NCI-H2107 (cell line): Measurements from ENCODE around the gene IFT52.

Experiments used
- DNase-seq: peaks from one replicate; lab custom pipeline; 2025; lab: John Stamatoyannopoulos, UW

IFT52 gene, protein sequence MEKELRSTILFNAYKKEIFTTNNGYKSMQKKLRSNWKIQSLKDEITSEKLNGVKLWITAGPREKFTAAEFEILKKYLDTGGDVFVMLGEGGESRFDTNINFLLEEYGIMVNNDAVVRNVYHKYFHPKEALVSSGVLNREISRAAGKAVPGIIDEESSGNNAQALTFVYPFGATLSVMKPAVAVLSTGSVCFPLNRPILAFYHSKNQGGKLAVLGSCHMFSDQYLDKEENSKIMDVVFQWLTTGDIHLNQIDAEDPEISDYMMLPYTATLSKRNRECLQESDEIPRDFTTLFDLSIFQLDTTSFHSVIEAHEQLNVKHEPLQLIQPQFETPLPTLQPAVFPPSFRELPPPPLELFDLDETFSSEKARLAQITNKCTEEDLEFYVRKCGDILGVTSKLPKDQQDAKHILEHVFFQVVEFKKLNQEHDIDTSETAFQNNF

DNA sequence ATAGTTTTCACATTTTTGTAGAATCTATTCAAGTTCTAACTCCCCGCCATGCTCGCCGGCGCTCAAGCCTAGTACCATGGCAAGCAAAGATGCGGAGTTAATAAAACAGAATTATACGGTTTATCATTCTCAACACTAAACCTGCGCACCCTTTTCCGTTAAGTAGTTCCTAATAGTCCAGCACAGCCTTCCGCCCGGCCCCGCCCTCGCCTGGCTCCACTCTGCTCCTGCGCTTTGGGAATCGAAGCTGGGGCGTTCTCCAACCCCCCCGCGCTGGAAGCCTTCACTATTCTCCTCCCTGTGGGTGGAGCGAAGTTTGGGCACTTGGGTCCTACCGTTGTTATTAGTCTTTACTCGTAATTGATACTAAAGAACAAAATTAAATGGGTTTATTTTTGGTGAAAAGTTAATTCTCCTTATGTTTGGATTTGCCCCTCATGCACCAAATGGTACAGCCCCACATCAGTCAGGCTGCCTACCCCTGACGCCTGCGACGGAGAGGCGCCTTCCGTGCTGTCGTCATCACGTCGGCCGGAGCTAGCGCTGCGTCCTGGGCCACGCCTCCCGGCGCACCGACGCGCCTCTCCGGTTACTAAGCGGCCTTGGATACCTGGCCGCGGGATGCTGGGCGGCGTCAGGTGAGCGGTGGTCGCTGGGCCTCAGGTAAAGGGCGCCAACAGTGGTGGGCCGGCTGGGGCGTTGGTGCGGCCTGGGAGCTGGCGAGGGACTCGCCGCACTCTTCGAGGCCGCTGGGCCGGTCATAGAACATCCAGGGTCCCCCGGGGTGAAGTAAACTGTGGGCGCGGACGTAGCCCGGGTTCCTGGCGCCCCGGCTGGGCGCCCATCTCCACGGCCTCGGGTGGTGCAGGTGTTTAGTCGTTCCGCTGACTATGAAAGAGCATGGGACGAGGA, at the start of gene IFT52:
Gene IFT52 (plus strand): TSS at position 546 of the 912 bp plus-strand sequence. CDS start 3,762 bp downstream, outside the sequence.
- DNase-seq: peak; percentile 63

DNA sequence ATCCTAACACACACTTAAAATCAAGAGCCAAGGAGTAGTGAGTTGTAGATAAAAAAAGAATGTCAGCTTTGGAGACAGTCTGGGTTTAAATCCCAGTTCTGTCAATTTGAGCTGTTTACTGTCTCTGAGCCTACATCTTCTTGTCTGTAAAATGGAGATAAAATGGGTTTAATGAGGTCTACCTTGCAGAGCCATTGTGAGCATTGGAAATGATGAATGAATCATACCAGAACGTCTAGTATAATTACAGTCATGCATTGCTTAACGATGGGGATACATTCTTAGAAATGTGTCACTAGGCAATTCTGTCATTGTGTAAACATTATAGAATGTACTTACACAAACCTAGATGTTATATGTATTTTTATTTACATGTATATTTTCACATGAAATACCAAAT, 49.5 kb upstream of the IFT52 start:
- DNase-seq: no peak

DNA sequence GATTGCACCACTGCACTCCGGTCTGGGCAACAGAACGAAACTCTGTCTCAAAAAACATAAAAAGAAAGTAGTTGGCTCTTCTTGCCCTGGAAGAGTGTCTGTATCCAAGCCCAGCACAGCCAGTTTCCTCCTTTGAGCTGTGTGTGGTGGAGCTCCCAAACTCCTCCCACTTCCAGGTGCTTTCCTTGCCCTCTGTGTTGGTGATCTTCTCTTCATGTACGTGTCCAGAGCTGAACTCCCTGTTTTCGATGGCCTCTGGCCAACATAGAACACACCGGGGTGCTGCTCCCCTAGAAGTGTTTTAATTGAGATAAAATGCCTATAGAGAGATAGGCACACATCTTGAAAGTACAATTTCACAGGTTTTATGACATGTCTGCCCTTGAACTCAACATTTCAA, 48.6 kb upstream of the IFT52 start:
- no peak for DNase-seq

DNA sequence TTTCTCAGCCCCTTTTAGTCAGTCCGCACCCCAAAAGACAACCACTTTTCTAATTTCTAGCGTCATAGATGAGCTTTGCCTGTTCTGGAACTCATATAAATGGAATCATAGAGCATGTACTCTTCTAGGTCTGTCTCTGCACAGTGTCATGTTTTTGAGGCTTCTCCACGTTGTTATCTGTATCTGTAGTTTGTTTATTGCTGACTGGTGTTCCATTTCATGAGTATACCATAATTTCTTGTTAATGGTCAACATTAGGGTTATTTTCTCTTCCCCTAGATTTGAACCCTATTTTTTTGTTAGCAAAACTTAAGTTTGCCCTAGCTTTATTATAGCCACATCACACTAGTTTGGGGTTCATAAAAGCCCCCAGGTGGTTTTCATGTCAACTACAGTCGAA, 48.1 kb upstream of the IFT52 start:
- no peak for DNase-seq

DNA sequence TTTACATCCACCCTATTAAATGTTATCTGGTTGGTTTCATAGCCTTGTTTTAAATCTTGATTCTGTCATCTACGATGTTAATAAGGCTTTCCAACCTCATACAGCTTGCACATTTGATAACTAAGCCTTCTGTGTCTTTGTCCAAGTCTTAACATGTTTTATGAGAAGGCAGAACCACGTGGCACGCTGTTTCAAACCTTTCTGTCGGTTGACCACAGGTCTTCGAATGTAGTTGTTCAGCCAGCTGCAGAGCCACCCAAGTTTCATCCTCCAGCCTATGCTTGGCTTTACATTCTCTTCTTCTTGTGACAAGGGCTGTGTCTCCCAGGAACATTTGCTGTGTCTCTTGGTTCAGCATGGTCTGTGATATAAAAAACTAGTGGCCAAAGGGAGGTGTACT, 47.6 kb upstream of the IFT52 start:
- no peak for DNase-seq

DNA sequence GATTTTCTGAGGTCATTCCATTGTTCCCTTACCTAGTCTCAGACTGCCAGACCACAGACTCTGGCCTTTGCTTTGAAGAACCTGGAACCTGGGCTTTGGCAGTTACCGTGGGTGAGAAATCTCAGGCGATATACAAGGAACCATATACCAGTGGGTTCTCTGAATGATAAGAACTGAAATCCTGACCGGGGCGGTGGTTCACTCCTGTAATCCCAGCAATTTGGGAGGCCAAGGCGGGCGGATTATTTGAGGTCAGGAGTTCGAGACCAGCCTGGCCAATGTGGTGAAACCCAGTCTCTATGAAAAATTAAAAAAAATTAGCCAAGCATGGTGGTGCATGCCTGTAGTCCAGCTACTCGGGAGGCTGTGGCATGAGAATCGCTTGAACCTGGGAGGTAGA, 46.2 kb upstream of the IFT52 start:
- no peak for DNase-seq

DNA sequence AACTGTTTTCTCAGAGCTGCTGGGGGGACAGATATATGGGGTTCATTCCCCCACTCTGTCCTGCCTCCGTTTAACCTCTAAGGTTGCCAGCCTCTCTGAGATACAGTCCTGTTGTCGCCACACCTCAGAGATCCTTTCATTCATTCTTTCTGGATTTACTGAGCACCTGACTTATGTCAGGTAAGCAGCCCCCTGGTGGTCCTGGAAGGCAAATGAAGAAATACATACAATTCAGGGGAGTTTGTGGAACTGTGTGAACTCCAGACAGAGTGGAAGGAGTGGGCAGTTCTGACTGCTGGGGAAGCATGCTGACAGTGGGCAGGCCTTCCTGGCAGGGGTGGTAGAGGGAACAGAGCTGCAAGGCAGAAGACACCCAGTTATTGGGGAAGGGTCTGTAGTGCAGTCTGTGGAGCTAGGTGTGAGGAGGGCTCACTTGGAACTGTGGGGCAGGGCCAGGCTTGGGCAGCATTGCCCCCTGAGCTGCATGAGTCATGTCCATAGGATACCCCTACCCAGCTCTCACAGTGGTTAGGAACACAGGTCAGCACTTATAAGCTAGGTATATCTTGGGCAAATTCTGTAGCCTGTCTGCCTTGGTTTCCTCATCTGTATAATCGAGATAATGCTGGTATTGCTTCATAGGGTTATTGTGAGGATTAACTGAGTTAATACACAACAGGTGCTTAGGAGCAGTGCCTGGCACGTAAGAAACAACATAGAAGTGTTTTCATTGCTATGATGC, 44.7 kb upstream of the IFT52 start:
- DNase-seq: no peak

DNA sequence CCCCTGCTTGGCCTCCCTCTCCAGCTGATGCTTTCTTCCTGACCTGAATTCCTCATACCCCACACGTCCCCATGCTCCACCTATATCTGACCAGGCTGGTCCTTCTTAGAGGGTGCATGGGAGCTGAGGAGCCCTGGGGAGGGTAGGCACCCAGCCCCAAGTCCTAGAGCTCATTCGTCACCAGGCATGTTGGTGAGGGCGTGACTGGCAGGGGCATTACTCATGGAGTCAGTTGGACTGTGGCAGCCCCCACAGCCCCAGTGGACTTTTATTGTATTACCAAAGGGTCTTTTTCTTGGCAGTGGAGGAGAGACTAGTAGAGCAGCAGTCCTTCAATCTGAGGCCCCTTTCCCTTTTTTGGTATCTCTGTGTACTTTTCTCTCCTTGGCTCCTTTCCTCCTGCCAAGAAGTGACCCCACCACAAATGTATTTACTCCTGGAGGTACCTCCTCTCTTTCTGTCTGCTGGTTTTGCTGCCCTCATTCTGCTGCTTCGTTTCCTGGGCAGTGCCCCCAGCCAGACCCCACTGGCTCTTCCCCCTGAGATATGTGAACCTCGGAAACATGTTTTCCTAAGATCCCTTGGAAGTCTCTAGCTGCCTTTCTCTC, 42.4 kb upstream of the IFT52 start:
- DNase-seq: no peak

DNA sequence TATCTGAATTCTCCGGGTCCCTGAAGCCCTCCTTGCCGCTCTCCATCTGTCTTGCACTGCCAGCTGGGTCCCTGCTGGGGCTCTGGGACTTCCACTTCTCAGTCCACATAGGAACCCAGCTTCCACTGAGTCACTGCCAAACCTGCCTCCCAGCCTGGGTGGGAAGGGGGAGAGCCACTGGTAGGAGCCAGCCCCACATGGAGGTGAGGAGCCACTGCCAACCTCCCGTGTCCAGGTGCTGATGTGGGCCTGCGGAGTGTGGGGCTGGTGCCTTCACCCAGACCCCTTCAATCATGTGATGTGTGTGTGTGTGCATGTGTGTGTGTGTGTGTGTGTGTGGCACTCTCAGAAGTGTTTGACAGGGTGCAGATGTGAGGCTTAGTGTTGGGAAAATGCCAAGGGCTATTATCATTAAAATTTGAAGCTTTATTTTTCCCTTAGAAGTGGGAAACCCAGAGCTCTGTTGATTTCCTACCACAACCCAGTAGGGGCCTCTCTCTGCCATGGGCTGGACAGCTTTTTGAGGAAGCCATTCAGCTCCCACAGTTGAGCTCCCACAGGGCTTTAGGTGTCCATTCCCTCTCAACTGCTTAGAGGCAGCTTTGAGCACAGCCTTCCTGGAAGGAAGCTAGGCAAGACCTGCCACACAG, 41.2 kb upstream of the IFT52 start:
- DNase-seq: no peak

DNA sequence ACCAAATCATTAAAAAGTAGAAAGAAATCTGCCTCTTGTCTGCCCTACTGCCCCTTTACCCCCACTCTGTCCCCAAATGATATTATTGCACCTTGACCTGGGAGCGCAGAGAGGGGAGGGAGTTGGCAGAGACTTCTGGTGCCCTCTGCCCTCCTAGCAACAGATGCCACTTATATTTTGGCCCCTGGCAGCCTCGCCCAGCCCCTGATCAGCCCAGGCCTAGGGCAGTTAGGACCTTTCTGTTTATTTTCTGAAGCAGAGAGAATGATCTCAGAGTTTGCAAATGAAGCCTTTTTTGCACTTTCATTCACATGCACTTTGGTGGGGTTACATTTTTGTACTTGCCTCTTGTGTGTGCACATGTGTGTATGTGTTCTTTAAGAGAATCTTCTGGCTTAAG, 40.3 kb upstream of the IFT52 start:
- no peak for DNase-seq

DNA sequence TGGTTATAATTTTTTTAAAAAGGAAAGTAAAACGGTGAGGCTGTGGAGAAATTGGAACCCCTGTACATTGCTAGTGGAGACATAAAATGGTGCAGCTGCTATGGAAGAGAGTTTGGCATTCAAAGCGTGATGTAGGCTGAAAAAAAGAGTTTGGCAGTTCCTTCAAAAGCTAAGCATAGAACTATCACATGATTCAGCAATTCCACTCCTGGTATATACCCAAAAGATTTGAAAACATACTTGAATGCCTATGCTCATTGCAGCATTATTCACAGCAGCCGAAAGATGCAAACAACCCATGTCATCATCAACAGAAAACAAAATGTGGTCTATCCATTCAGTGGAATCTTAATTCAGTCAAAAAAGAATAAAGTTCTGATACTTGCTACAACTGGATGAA, 36.4 kb upstream of the IFT52 start:
- DNase-seq: no peak

DNA sequence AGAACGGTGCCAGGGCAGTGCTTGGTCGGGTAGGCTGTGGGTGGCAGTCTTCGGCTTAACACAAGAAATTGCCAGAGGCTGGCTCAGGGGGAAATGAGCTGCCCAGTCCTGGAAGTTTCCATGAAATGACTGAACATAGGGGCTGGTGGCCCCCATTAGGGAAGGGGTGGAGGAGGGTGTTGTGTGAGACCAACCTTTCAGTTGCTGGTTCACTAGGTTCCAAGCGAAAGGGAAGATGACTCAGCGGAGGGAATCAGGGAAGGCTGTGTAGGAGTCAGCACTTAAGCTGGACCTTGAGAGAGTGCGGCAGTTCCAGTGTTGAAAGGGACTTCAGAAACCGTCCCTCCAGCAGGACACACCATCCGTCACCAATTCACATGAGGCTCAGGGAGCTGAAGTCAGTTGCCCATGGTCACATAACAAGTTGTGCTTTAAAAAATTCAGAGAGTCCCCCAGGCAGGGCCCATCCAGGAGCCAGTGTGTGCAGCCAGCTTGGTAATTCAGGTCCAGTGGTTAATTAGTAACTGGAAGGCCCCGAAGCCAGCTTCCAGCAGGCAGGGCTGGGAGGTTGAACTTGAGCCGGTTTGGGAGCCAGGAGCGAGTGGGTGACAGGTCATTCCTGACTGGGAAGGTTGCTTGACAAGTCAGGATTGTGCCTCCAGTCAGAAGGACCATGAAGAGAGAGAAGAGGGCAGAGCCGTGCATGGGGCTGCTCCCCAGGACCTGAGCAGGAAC, 32.2 kb upstream of the IFT52 start, which contains the start of gene SGK2:
Gene SGK2 (plus strand): TSS at position 616 of the 735 bp plus-strand sequence. CDS start 7,469 bp downstream, outside the sequence.
- DNase-seq: no peak

DNA sequence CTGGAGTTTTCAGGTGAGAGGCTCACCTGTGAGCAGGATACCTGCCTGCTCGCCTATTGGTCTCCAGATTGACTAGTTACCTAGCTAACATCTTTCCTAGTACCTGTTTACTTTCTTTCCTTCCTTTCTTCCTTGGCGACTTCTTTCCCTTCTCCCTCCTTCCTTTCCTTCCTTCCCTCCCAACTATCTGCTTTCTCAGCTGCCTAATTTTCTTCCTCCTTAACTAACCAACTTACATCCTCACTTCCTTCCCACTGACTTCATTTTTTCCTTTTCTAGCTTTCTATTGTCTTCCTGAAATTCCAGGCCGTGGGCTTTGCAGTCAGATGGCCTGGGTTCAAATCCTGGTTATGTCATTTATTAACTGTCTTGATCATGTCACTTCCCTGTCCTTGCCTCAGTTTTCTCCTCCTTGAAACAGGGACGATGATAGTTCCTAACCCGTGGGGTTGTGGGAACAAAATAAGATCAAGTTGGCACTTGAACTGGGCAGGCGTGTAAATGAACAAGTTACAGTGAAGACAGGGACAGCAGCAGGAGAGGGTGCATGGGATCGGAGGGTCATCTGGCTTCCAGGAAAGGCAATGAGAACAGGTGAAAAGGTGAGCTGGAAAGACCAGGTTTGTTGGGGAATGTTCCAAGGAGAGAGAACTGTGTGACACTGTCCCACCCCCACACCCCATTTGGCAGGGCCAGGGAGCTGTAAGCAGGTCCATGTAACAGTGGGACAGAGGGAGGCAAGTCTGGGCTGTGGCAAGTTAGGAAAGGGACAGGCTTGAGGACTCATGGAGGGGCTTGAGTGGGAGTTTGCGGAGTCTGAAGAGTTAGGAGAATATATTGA, 31.4 kb upstream of the IFT52 start:
- DNase-seq: no peak

DNA sequence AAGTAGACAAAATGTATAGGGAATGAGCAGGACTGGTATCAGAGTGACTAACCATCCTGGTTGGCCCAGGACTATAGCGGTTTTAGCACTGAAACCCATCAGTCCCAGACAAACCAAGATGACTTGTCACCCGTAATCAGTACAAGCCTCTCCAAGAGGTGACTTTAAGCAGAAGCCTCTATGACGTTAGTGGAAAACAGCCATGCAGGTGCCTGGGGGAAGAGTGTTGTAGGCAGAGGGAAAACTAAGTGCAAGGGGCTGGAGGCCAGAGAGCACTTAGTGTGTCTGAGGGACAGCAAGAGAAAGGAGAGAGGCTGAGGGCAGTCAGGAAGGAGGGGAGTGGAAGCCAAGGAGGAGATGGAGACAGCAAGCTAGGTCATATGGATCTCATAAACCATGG, 29.8 kb upstream of the IFT52 start:
- DNase-seq: no peak

DNA sequence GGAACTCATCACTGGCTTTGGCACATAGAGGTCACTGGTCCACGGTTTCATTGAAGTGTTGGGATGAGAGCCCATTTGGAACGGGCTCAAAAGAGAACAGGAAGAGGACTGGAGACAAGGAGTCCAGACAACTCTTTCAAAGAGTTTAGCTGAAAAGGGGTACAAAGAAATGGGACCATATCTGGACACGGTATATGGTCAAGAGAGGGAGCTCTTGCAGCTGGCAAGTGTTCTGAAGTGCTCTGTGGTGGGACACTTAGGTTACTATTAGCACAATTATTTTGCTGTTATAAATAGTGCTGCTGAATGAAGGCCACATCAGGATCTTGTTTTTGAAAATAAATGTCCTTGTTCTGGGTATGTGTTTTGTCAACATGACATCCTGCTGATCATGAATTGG, 27.3 kb upstream of the IFT52 start:
- DNase-seq: no peak

DNA sequence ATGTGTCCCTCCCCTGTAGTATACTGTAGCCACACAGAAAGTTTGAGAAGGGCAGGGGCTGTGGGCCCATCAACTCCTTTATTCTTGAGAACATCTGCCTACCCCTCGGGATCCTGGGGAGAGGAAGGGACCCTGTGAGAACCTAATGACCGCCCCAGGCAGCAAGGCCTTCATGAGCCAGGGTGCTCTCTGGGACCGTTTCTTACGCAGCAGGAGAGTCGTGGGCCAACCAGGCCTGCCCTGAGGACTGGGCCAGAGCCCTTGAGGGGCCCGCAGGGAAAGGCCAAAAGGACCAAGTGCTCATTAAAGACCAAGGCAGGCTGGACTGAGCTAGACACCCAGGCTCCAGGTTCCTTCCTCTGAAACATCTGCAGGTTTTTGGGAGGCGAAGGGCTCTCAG, 26.7 kb upstream of the IFT52 start:
- DNase-seq: no peak

DNA sequence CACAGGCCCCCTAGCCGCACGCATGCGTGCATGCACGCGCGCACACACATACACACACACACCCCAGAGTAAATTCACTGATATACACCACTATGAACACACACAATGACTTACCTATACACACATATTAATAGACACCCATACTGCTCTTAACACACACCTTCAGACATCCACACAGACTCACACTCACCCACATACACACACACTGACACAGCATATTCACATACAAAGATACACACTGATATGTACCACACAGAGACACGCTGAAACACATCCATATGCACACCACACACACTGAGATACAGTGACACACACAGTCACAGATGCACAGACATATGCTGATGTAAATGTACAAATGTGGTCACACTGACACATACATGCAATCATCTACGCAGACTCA, 26.3 kb upstream of the IFT52 start:
- DNase-seq: no peak

DNA sequence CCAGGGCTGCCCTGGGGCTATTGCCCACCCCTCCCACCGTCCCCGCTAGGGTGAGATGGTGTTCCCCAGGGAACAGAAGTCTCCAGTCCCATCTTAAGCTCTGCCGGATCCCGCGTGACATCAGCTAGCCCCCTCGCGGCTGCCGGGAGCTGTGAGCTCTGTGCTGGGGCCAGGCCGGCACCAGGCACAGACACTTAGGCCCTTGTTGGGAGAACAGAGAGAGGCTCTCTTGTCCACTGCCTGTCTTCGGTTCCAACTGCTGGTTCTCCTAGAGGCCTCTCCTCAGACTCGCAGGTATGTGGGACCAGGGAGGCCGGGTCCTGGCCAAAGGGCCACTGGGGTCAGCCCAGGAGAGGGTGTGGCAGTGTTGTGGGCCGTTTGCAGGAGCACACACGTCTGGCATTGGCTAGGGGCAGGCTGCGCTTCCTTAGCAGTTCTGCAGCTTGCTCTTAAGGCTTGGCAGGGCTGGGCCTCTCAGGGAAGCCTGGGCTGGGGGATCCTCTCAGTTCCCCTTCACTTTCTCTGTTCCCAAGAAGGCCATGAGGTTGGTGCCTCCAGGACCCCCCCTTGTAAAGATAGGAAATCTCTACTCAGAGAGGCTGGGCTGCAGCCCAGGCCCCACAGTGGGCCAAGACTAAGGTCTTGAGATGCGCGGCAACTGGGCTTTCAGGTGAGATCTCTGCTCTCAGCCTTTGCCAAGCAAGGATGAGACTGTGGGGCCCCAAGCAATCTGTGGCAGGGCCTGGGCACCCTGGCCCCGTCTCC, 25.6 kb upstream of the IFT52 start:
- no peak for DNase-seq

DNA sequence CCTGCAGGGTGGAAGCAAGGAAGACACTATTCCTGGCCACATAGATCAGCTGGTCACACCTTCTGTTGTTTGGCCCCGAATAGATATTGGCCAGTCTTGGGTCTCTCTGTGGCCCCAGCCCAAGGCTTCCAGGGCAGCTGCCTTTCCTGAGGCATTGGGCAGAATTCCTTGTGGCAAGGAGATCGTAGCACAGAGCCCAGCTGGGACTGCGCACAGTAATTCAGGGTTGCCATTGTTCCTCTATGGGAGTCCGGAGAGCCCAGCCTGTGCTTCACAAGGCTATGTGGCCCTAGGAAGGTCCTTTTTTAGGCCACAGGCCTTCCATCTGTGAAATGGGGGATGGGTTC, 25.0 kb upstream of the IFT52 start:
- no peak for DNase-seq
